GM12874 (cell line): ENCODE data around the gene CCDC175.

Experiments used
- TF ChIP-seq, protein P1 (sequence below): IDR thresholded peaks from 2 replicates; pipeline ENCODE4 v1.5.1; 2011; ENCODE audit warnings: low read depth, mild to moderate bottlenecking, control low read depth, low read length, moderate library complexity; ENCODE audit not compliant: insufficient read depth

CCDC175 gene

GRCh38 chr14:59464486-59465315 lies 111.9 kb downstream of the CCDC175 start:
- TF ChIP-seq, protein P1, sequence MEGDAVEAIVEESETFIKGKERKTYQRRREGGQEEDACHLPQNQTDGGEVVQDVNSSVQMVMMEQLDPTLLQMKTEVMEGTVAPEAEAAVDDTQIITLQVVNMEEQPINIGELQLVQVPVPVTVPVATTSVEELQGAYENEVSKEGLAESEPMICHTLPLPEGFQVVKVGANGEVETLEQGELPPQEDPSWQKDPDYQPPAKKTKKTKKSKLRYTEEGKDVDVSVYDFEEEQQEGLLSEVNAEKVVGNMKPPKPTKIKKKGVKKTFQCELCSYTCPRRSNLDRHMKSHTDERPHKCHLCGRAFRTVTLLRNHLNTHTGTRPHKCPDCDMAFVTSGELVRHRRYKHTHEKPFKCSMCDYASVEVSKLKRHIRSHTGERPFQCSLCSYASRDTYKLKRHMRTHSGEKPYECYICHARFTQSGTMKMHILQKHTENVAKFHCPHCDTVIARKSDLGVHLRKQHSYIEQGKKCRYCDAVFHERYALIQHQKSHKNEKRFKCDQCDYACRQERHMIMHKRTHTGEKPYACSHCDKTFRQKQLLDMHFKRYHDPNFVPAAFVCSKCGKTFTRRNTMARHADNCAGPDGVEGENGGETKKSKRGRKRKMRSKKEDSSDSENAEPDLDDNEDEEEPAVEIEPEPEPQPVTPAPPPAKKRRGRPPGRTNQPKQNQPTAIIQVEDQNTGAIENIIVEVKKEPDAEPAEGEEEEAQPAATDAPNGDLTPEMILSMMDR, result no peak

GRCh38 chr14:59463787-59464485 lies 112.7 kb downstream of the CCDC175 start:
- TF ChIP-seq, protein P1, result no peak

GRCh38 chr14:59461891-59462290 lies 114.7 kb downstream of the CCDC175 start:
- TF ChIP-seq, protein P1, result no peak

DNA sequence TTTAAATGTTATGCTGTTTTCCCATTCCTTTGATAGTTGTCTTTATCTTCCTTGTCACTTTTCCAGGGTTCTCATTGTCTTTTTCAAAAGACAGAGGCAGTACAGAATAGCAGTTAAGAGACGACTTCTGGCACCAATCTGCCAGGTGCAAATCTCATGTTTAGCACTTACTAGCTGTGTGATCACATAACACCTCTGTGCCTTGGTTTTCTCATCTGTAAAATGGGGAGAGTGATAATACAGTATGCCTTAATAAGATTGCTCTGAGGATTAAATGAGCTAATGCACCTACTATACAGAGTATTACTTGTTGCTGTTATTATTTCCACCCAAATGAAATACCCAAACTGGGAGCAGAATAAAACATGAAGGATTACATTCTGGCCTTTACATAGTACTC lies 116.2 kb downstream of the CCDC175 start:
- TF ChIP-seq, protein P1, result no peak

DNA sequence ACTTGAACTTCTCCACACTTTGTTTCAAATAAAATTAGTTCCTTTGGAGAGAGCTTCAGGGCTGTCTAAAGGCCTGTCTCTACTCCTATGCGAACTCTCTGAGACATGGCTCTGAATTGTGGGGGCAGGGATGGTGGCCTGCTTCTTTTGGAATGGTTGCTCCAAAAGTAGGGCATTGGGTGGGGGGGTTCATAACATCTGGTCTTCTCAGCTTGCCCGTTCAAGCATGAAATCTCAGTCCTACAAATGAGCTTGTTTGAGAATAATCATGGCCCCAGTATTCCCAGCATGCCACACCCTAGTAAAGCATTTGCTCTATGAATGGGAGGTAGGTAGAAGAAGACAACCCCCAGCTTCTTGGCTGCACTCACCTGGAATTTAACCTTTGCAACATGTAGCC lies 118.1 kb downstream of the CCDC175 start:
- TF ChIP-seq, protein P1, result no peak

GRCh38 chr14:59455411-59455810 lies 121.2 kb downstream of the CCDC175 start:
- TF ChIP-seq, protein P1, result no peak
